Measurements from ENCODE around the gene CYSTM1.

DNA sequence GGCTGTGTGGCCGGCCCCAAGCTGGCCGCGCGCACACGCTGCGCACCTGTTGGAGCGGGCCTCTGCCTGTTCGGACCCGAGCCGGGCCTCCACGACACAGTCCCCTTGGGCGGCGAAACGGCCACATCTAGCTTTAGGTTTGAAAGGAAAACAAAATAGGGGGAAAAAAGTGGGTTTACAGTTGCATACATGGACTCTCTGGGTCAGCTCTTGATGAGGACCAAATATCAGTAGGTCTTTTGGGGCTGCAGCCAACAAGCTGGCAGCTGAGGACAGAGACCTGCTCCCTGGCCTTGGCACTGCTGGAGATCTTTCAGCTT, 28.5 kb upstream of the CYSTM1 start:
- TF ChIP-seq POLR2A (IDR thresholded peaks at IDR 0.05; ENCODE audit: low read depth, low read length) = no peak
- TF ChIP-seq MYC (IDR thresholded peaks at IDR 0.05; ENCODE audit: low read depth, low read length) = no peak
- no peak for TF ChIP-seq POLR2AphosphoS5 (IDR thresholded peaks at IDR 0.05; ENCODE audit: insufficient read depth, low read depth, low read length)
- TF ChIP-seq, protein P1, sequence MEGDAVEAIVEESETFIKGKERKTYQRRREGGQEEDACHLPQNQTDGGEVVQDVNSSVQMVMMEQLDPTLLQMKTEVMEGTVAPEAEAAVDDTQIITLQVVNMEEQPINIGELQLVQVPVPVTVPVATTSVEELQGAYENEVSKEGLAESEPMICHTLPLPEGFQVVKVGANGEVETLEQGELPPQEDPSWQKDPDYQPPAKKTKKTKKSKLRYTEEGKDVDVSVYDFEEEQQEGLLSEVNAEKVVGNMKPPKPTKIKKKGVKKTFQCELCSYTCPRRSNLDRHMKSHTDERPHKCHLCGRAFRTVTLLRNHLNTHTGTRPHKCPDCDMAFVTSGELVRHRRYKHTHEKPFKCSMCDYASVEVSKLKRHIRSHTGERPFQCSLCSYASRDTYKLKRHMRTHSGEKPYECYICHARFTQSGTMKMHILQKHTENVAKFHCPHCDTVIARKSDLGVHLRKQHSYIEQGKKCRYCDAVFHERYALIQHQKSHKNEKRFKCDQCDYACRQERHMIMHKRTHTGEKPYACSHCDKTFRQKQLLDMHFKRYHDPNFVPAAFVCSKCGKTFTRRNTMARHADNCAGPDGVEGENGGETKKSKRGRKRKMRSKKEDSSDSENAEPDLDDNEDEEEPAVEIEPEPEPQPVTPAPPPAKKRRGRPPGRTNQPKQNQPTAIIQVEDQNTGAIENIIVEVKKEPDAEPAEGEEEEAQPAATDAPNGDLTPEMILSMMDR (IDR thresholded peaks at IDR 0.05; ENCODE audit: extremely low read depth in 1 of 2, insufficient read depth in 1 of 2, low read depth in 1 of 2, low read length in 2 of 2) = no peak
- no peak for TF ChIP-seq GATA2 (IDR thresholded peaks at IDR 0.05; ENCODE audit: insufficient read depth, insufficient read length, low read depth, low read length)
- TF ChIP-seq, protein P2, sequence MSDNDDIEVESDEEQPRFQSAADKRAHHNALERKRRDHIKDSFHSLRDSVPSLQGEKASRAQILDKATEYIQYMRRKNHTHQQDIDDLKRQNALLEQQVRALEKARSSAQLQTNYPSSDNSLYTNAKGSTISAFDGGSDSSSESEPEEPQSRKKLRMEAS (IDR thresholded peaks at IDR 0.05; ENCODE audit: insufficient read depth, insufficient read length) = no peak
- TF ChIP-seq EZH2 (IDR thresholded peaks at IDR 0.05; ENCODE audit: borderline replicate concordance, low read depth, low read length, severe bottlenecking) = no peak
